Esophagus squamous epithelium (tissue), 4 donors: ENCODE measurements around the gene WWOX.

Experiments
- POLR2A ChIP-seq, 4 donors: fragments of 450-650 bp; IDR thresholded peaks; one replicate each; pipeline ENCODE4 v1.6.1; 2017; ENCODE audit warnings: antibody characterized with exemption in 4 of 4, mild to moderate bottlenecking in 4 of 4, moderate library complexity in 3 of 4
- TF ChIP-seq, protein P1 (sequence below), 6 experiments: fragments of 450-650 bp in 4 of 6; fragments of 200-600 bp in 2 of 6; sonication (generic) in 2 of 6; IDR thresholded peaks; one replicate each; pipeline ENCODE4 v1.5.1; 2016 to 2019; ENCODE audit warnings: antibody characterized with exemption in 6 of 6, mild to moderate bottlenecking in 4 of 6, moderate library complexity in 4 of 6

GRCh38 chr16:78286065-78286464 is 186.6 kb downstream of the WWOX start:
- TF ChIP-seq, protein P1, sequence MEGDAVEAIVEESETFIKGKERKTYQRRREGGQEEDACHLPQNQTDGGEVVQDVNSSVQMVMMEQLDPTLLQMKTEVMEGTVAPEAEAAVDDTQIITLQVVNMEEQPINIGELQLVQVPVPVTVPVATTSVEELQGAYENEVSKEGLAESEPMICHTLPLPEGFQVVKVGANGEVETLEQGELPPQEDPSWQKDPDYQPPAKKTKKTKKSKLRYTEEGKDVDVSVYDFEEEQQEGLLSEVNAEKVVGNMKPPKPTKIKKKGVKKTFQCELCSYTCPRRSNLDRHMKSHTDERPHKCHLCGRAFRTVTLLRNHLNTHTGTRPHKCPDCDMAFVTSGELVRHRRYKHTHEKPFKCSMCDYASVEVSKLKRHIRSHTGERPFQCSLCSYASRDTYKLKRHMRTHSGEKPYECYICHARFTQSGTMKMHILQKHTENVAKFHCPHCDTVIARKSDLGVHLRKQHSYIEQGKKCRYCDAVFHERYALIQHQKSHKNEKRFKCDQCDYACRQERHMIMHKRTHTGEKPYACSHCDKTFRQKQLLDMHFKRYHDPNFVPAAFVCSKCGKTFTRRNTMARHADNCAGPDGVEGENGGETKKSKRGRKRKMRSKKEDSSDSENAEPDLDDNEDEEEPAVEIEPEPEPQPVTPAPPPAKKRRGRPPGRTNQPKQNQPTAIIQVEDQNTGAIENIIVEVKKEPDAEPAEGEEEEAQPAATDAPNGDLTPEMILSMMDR (IDR thresholded peaks at IDR 0.05), result no peak
- no peak for TF ChIP-seq POLR2A (IDR thresholded peaks at IDR 0.05)
